OCI-LY7 (cell line): ENCODE data around the gene KAZN. TPM values are rescaled to one million over a fixed set of nuclear protein-coding genes. Genes with fewer than 3 reads are reported as not detected.

Source experiments
- BruUV-seq: library from RNA; stranded (reverse); fragments of 400-500 nt; replicated peaks from 2 replicates; lab custom pipeline; 2021; lab: Mats Ljungman, UMichigan
- CTCF ChIA-PET: fragments of 300-600 bp; sonication (Branson Sonifier 250); formaldehyde crosslinking; loops from one replicate; lab custom pipeline; 2022; ENCODE audit warnings: antibody characterized with exemption; ENCODE audit not compliant: unreplicated experiment; lab: Charles Lee
- POLR2A ChIA-PET: fragments of 300-600 bp; sonication (Branson Sonifier 250); formaldehyde crosslinking; loops from one replicate; lab custom pipeline; 2022; ENCODE audit warnings: antibody characterized with exemption; lab: Charles Lee
- DNase-seq: peaks from one replicate; pipeline ENCODE4 v3.0.0-alpha.2; 2015; ENCODE audit warnings: low spot score
- H2AFZ ChIP-seq: fragments of 200-600 bp; sonication (generic), shearing (Covaris generic); 2 replicates; pipeline ENCODE4 v1.6.1; 2014; ENCODE audit warnings: mild to moderate bottlenecking, antibody characterized with exemption, low read length, moderate library complexity
- H3K27ac ChIP-seq: fragments of 200-600 bp; sonication (generic); 2 replicates; pipeline ENCODE4 v1.5.1; 2014; ENCODE audit warnings: mixed run types, low read depth, mild to moderate bottlenecking, moderate library complexity, low read length, inconsistent platforms; ENCODE audit not compliant: poor library complexity, severe bottlenecking
- H3K36me3 ChIP-seq: fragments of 200-600 bp; sonication (generic); 2 replicates; pipeline ENCODE4 v1.6.1; 2014; ENCODE audit warnings: mild to moderate bottlenecking, antibody characterized with exemption, low read length, moderate library complexity, mixed read lengths; ENCODE audit not compliant: insufficient read depth
- H3K4me1 ChIP-seq: fragments of 200-600 bp; sonication (generic); 2 replicates; pipeline ENCODE4 v1.5.1; 2014; ENCODE audit warnings: mild to moderate bottlenecking, low read length; ENCODE audit not compliant: insufficient read depth, poor library complexity, severe bottlenecking
- H3K4me2 ChIP-seq: fragments of 200-600 bp; sonication (generic); 2 replicates; pipeline ENCODE4 v1.6.1; 2014; ENCODE audit warnings: mild to moderate bottlenecking, low read length
- H3K4me3 ChIP-seq: fragments of 200-600 bp; sonication (generic); 2 replicates; pipeline ENCODE4 v1.5.1; 2014; ENCODE audit warnings: mild to moderate bottlenecking, low read depth, low read length; ENCODE audit not compliant: poor library complexity, severe bottlenecking
- H3K79me2 ChIP-seq: fragments of 200-600 bp; sonication (generic); 2 replicates; pipeline ENCODE4 v1.6.1; 2016; ENCODE audit warnings: low read depth, mild to moderate bottlenecking, low read length, moderate library complexity, mixed read lengths; ENCODE audit not compliant: insufficient read depth
- H3K9me2 ChIP-seq: fragments of 200-600 bp; sonication (generic); 2 replicates; pipeline ENCODE4 v1.6.1; 2016; ENCODE audit warnings: mild to moderate bottlenecking, low read length, mixed read lengths; ENCODE audit not compliant: insufficient read depth
- H3K9me3 ChIP-seq: fragments of 200-600 bp; sonication (generic); 2 replicates; pipeline ENCODE4 v1.6.1; 2014; ENCODE audit warnings: mild to moderate bottlenecking, mixed run types, low read length, mixed read lengths
- H4K20me1 ChIP-seq: fragments of 200-600 bp; sonication (generic); 2 replicates; pipeline ENCODE4 v1.6.1; 2014; ENCODE audit warnings: mild to moderate bottlenecking, antibody characterized with exemption, low read length, moderate library complexity, mixed read lengths; ENCODE audit not compliant: insufficient read depth
- CTCF ChIP-seq: fragments of 200-600 bp; sonication (generic); conservative IDR thresholded peaks from 2 replicates; pipeline ENCODE4 v1.5.1; 2014; ENCODE audit warnings: mild to moderate bottlenecking, antibody characterized with exemption, low read length, moderate library complexity, mixed read lengths
- EZH2phosphoT487 ChIP-seq: fragments of 200-600 bp; sonication (generic); IDR thresholded peaks from 2 replicates; pipeline ENCODE4 v1.6.1; 2018; ENCODE audit warnings: low read depth, borderline replicate concordance, mild to moderate bottlenecking, mixed run types, antibody characterized with exemption, low read length, moderate library complexity, mixed read lengths
- intact Hi-C: fragments of 100-400 bp; cut with micrococcal nuclease; formaldehyde crosslinking; loops from one replicate; pipeline ENCODE4 v1.10.0; 2022; ENCODE audit not compliant: unreplicated experiment
- total RNA-seq, 2 experiments: library from RNA; depleted of rRNA in 1 of 2; stranded (reverse); fragments of >200 nt in 1 of 2; shearing (Covaris generic) in 1 of 2; gene quantifications; 2 replicates each; pipeline ENCODE4 v1.2.3, GENCODE V29; 2014 to 2022

KAZN gene
- total RNA-seq, 2 experiments from 2014 or later: 0.40 to 2.4 TPM

- H3K36me3 ChIP-seq: peaks cover 78% of the 10 kb centered on the region
- H2AFZ ChIP-seq: no peak overlapping the region
- H4K20me1 ChIP-seq: no peaks in the 10 kb centered on the region
- intact Hi-C loops: no loop called here
- H3K4me2 ChIP-seq: no peak overlapping the region
- no peaks in the 10 kb centered on the region for H3K79me2 ChIP-seq
- H3K4me1 ChIP-seq: peaks cover 14% of the 10 kb centered on the region
- ChIA-PET CTCF (no interaction called here), POLR2A (no interaction called here)
- no peaks in the 10 kb centered on the region for H3K9me2 ChIP-seq
- H3K9me3 ChIP-seq: peaks cover 20% of the 10 kb centered on the region; the same call in 1 of the 2 replicates
- no peak overlapping the region for H3K4me3 ChIP-seq
- H3K27ac ChIP-seq: no peak overlapping the region
- BruUV-seq: no TSS peak
- TF ChIP-seq EZH2phosphoT487 (no peak), CTCF (no peak)
- no peak for DNase-seq
Observed at GRCh38 chr1:14712136-14712535, 113.7 kb downstream of the KAZN start.

GRCh38 chr1:14713077-14713476 is 114.6 kb downstream of the KAZN start:
- Histone ChIP-seq H4K20me1 (no peaks in the 10 kb centered on the region), H3K9me2 (no peaks in the 10 kb centered on the region), H3K27ac (no peak overlapping the region), H2AFZ (no peak overlapping the region), H3K4me3 (no peak overlapping the region), H3K9me3 (peaks cover 11% of the 10 kb centered on the region; the same call in 1 of the 2 replicates), H3K36me3 (peaks cover 78% of the 10 kb centered on the region), H3K4me1 (peaks cover 9% of the 10 kb centered on the region), H3K4me2 (no peak overlapping the region), H3K79me2 (no peaks in the 10 kb centered on the region)
- CTCF ChIA-PET: no interaction called here
- no TSS peak for BruUV-seq
- intact Hi-C loops: no loop called here
- no peak for TF ChIP-seq EZH2phosphoT487
- no peak for TF ChIP-seq CTCF
- POLR2A ChIA-PET: no interaction called here
- no peak for DNase-seq

GRCh38 chr1:14715266-14715665 is 116.8 kb downstream of the KAZN start:
- intact Hi-C loops: no loop called here
- no TSS peak for BruUV-seq
- H3K4me3 ChIP-seq: no peak overlapping the region
- no peaks in the 10 kb centered on the region for H3K9me3 ChIP-seq
- CTCF ChIA-PET: no interaction called here
- H3K9me2 ChIP-seq: no peaks in the 10 kb centered on the region
- no peak overlapping the region for H3K4me2 ChIP-seq
- no peaks in the 10 kb centered on the region for H3K79me2 ChIP-seq
- no peak for TF ChIP-seq CTCF
- TF ChIP-seq EZH2phosphoT487: no peak
- peaks cover 77% of the 10 kb centered on the region for H3K36me3 ChIP-seq
- H4K20me1 ChIP-seq: no peaks in the 10 kb centered on the region
- no peak overlapping the region for H2AFZ ChIP-seq
- peaks cover 9% of the 10 kb centered on the region for H3K4me1 ChIP-seq
- POLR2A ChIA-PET: interaction anchor here (0.8 kb wide), 1 partner anchor 15 kb away, joined by 4 read pairs; no protein-coding TSS in a partner anchor
- DNase-seq: no peak
- no peak overlapping the region for H3K27ac ChIP-seq
